HL-60/S4 treated with retinoic acid at 250 ng/mL for 4 days and 3 days (cell line): ENCODE results near the gene JARID2.

Experiments used
- in situ Hi-C: fragments of 300-500 bp; cut with MboI; formaldehyde crosslinking; loops from 2 replicates; pipeline ENCODE4 v1.7.0; 2022; ENCODE audit warnings: low sequenced_read_pairs

Gene JARID2

DNA sequence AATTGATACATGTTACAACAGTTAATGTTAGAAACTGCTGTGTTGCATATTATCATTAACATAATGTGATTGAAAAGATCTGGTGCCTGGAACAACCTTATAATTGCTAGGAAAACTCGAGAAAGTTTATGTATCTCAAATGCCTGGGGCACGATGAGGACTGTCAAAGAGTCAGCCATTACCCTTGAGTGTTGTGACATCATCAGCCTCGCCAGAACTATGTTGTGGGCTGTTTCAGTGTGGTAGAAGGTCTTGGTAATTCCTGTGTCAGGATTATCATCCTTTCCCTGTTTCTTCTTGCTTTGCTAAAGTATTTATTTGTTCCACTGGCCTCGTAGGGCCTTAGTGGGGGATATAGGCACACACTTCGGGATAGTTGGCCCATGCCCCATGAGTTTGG lies 231.9 kb downstream of the JARID2 start:
- in situ Hi-C loops, result no loop called here

DNA sequence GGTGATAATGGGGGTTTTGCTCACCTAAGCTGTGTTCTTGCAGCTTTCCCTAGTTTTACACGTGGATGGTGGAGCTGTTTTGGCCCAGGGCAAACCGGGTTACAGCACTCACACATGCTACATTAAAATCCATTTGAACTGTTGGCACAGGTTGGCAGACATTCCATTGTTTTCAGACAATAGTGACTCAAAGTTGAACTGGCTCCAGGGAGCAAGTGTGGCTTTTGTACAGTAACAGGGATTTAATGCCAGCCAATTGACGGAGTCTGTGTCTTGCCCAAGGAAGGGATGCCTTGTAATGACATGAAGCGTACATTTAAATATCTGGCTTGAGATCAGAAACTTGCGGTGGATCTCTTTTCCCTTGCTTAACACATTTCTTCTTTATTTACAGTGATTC lies 233.9 kb downstream of the JARID2 start:
- in situ Hi-C loops, result no loop called here

- in situ Hi-C loops, result no loop called here
Measured at GRCh38 chr6:15480525-15480924, 234.7 kb downstream of the JARID2 start.

- in situ Hi-C loops, result no loop called here
Measured at GRCh38 chr6:15481390-15482291, 235.8 kb downstream of the JARID2 start.

DNA sequence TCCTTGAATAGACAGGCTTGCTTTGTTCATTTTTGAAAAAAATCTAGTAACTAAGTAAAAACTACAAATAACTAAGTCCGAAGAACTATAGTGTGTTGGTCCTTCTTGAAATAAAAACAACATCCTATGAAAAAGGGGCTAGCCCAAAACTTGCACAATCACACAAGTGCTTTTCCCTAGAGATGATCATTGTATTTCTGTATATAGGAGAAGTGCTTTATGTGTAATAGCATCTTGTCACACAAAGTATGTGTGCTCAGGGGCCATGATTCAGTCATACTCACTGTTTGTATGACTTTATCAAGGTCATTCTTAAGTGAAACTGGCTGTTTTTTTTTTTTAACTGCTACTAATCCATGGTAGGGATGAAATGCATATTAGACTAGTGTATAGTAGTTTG lies 237.2 kb downstream of the JARID2 start:
- in situ Hi-C loops, result no loop called here

- in situ Hi-C loops, result no loop called here
Measured at GRCh38 chr6:15484140-15484539, 238.3 kb downstream of the JARID2 start.

DNA sequence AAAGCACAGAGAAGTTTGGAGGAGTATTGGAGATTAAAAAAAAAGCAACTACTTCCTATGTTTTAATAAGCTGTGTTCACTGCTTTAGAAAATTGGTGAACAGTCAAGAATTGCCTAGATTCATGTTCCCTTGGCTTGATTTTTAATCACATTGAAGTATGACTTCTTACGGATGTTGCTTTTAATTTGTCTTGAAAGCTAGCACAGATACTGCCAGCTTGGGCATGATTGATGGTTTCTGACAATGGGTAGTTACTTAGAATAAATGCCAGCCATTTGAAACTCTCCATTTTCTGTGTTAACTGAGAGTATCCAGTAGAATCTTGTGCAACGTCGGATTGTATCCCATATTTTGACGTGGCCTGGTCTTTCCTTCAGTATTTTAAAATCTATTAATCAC lies 239.0 kb downstream of the JARID2 start:
- in situ Hi-C loops, result no loop called here

- in situ Hi-C loops, result no loop called here
Measured at GRCh38 chr6:15485936-15486335, 240.1 kb downstream of the JARID2 start.

GRCh38 chr6:15487262-15487661 lies 241.4 kb downstream of the JARID2 start:
- in situ Hi-C loops, result no loop called here

DNA sequence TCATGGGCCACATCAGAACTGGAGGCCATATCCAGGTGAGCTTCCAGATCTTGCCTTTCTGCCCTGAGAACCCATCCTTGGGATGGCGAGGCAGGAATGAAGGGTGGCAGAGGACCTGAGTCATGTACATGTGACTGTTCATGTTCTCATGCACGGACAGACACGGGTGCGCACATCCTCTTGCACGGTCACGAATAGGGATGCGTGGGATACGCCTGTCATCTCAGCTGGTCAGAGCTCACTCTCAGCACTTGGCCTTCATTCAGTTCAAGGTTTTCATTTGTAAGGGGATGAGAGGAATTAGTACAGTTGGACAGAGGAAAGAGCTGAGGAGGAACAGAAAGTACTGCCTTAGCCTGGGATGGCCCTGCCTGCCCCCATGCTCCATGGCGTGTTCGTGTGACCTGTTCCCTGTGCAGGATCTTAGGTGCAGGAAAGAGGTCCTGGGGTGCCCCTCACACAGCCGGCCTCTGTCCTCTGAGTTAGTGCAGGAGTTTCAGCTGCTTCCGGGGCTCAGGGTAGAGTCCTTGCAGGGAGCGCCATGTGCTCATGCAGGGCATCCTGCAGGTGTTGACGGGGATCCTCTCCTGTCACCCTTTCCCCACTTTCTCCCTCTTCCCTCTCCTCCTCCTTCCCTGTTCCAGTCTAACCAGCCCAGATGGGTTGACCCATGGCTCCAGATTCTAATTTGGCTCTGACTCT lies 243.5 kb downstream of the JARID2 start:
- in situ Hi-C loops, result no loop called here

- in situ Hi-C loops, result no loop called here
Measured at GRCh38 chr6:15490242-15491100, 244.6 kb downstream of the JARID2 start.

DNA sequence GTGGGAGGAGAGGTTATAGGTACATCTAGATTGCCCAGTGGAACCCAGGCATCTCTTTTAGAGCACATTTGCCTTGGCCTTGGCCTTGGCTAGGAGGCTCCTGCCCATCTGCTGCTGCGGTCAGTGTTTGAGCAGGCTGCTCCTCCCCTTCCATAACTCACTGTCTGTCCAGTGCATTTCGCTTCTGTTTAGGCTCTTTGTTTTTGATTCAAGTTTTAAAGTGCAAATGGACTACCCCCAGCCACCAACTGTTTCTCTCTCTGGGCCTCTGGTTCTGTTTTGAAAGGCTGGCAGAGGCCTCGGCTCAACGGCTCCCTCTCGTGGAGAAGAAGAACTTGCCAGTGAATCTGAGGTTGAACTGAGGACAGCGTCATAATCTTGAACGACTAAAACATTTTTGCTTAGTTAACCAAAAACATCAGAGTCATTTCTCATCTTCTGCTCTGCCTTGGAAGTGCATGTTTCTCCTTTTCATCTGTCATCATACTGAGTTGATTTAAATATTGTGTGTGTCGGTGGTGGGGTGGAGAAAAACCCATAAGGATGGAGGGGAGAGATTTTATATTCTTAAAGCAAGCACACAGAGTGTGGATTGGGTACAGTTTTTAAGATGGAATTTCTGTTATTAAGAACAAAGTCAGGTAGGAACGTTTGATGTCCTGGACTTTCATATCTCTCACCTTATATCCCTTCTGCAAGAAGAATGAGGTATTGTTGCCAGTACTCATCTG lies 245.6 kb downstream of the JARID2 start:
- in situ Hi-C loops, result no loop called here

DNA sequence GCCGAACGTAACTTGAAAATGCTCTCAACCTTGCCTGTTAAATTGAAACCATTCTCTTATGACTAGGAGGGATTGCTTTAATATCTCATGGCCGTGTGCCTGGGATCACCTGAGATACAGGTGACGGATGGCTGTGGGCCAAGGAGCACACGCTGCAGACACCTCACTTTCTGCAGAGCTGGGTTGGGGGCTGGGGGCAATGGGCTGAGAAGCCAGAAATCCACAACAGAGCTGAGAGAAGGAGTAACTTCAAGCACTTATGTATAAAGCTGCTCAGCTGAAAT lies 246.1 kb downstream of the JARID2 start:
- in situ Hi-C loops, result no loop called here

DNA sequence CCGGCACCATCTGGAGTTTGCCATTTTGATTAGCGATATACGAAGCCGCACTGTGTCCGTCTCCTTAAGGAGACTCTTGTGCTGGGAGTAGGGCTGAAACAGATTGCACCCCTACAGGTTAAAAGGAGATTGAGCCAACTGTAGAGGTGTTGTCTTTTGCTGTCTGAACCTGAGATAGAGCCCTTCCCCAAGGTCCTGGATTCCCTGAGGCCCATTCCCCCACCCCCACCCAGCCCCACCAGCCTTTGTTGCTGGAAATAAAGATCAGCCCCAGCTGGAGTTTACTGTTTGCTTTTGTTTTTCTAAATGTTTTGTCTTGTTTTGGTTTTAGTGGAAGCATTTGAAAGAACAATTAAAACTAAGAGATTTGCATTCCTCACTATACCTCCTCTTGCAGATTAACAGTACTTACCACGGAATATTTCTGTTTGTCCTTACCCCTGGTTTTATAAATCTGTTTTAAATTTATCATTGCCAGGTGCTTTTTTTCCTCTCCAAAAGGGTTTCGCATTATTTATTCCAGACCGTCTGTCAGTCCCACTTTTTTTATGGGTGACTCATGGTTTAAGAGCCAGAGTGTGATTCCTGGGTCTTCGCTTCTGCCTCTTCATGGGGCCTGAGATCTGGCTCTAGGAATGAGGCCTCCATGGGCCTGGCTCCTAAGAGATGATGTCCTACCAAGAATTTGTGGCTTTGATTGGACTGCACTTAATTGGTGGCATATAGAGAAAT lies 247.7 kb downstream of the JARID2 start:
- in situ Hi-C loops, result no loop called here

GRCh38 chr6:15495375-15495901 lies 249.6 kb downstream of the JARID2 start:
- in situ Hi-C loops, result no loop called here

DNA sequence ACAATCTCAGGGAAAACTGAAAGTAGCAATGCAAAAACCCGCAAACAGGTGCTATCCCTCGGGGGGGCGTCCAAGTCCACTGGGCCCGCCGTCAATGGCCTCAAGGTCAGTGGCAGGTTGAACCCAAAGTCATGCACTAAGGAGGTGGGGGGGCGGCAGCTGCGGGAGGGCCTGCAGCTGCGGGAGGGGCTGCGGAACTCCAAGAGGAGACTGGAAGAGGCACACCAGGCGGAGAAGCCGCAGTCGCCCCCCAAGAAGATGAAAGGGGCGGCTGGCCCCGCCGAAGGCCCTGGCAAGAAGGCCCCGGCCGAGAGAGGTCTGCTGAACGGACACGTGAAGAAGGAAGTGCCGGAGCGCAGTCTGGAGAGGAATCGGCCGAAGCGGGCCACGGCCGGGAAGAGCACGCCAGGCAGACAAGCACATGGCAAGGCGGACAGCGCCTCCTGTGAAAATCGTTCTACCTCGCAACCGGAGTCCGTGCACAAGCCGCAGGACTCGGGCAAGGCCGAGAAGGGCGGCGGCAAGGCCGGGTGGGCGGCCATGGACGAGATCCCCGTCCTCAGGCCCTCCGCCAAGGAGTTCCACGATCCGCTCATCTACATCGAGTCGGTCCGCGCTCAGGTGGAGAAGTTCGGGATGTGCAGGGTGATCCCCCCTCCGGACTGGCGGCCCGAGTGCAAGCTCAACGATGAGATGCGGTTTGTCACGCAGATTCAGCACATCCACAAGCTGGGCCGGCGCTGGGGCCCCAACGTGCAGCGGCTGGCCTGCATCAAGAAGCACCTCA lies 250.7 kb downstream of the JARID2 start:
- in situ Hi-C loops, result no loop called here

- in situ Hi-C loops, result no loop called here
Measured at GRCh38 chr6:15498640-15499039, 252.8 kb downstream of the JARID2 start.

- in situ Hi-C loops, result no loop called here
Measured at GRCh38 chr6:15499125-15499524, 253.3 kb downstream of the JARID2 start.

- in situ Hi-C loops, result no loop called here
Measured at GRCh38 chr6:15499591-15499990, 253.7 kb downstream of the JARID2 start.
